H1 (cell line): ENCODE results near the gene AKR1C3. TPM values are rescaled to one million over a fixed set of nuclear protein-coding genes. Genes with fewer than 3 reads are reported as not detected.

Source experiments
- CHD7 ChIP-seq: fragments of 300-600 bp; sonication (generic); IDR thresholded peaks from 2 replicates; pipeline ENCODE4 v1.7.1; 2012; ENCODE audit warnings: low read length, moderate library complexity, mild to moderate bottlenecking, inconsistent platforms; ENCODE audit not compliant: insufficient replicate concordance
- HDAC2 ChIP-seq, 2 experiments: fragments of 300-600 bp in 1 of 2; sonication (generic) in 1 of 2; IDR thresholded peaks; 2 replicates each; pipeline ENCODE4 v1.6.1; 2011 to 2012; ENCODE audit warnings: low read depth in 2 of 2, low read length in 2 of 2, mild to moderate bottlenecking in 2 of 2, moderate library complexity in 2 of 2, borderline replicate concordance in 1 of 2, inconsistent platforms in 1 of 2
- RFX5 ChIP-seq: IDR thresholded peaks from 2 replicates; pipeline ENCODE4 v1.6.1; 2011; ENCODE audit warnings: low read depth, low read length, improper control_type of control experiment, borderline replicate concordance
- SP2 ChIP-seq: IDR thresholded peaks from 2 replicates; pipeline ENCODE4 v1.6.1; 2012; ENCODE audit warnings: mild to moderate bottlenecking, low read length, inconsistent platforms
- polyA plus RNA-seq, 7 experiments: library from polyadenylated mRNA; depleted of rRNA in 3 of 7; stranded (reverse) in 5 of 7; unstranded in 2 of 7; fragments of >200 nt in 5 of 7; fragments of 200-250 nt in 2 of 7; gene quantifications; 1 replicate in 5 of 7; 2 replicates in 1 of 7; 4 replicates in 1 of 7; pipeline versions ENCODE4 v1.2.1 to v1.2.3, GENCODE V29; 2011 to 2013; ENCODE audit warnings: missing spikeins in 2 of 7, mixed read lengths in 2 of 7
- total RNA-seq: library from RNA; stranded (reverse); fragmentation: NEBNext Ultra II Directional; extraction: Animal tissue kit (Norgen Biotek cat#: 25700); gene quantifications from 2 replicates; pipeline ENCODE4 v1.2.1, GENCODE V29; 2021

Gene AKR1C3
- total and polyA plus RNA-seq, 2 of the 8 experiments (the other 6 are each of a cell fraction or from before 2014, with no cell fraction given): 4.6 to 6.9 TPM

- no peak for TF ChIP-seq CHD7
- no peak for TF ChIP-seq RFX5
- no peak for TF ChIP-seq HDAC2 (IDR thresholded peaks at IDR 0.05; ENCODE audit: borderline replicate concordance in 1 of 2, low read depth in 2 of 2, low read length in 2 of 2)
- no peak for TF ChIP-seq SP2
These were observed 20.6 kb upstream of the AKR1C3 start (continued) for GRCh38 chr10:5073659-5074058.
